Keratinocyte (primary cell): ENCODE data around the gene IGFALS.

Source experiments
- CTCF ChIP-seq, 3 experiments: IDR thresholded peaks in 1 of 3; conservative IDR thresholded peaks in 1 of 3; optimal IDR thresholded peaks in 1 of 3; 2 replicates in 2 of 3; 3 replicates in 1 of 3; pipeline versions ENCODE3 to v1.5.1; 2011; ENCODE audit warnings: low read length in 3 of 3, mild to moderate bottlenecking in 3 of 3, moderate library complexity in 2 of 3, control low read depth in 1 of 3, inconsistent platforms in 1 of 3; ENCODE audit not compliant: insufficient read depth in 2 of 3; ENCODE audit errors: extremely low read depth in 1 of 3
- EZH2 ChIP-seq: IDR thresholded peaks from one replicate; pipeline ENCODE4 v1.6.1; 2012; ENCODE audit warnings: inconsistent platforms, mild to moderate bottlenecking, low read length, moderate library complexity

- no peak for TF ChIP-seq CTCF (optimal IDR thresholded peaks at IDR 0.05 in 1 of 3, IDR thresholded peaks at IDR 0.05 in 1 of 3, conservative IDR thresholded peaks at IDR 0.05 in 1 of 3; ENCODE audit: extremely low read depth in 1 of 3, insufficient read depth in 2 of 3, low read length in 3 of 3)
- TF ChIP-seq EZH2: no peak
Observed at GRCh38 chr16:1810106-1810505, 16.6 kb upstream of the IGFALS start.
